ENCODE data around the gene POLD1.
A peak's percentile ranks its signal among the peaks of the same experiment; 100 is the strongest.
"Not testable (repeated sequence)": the region's sequence is repeated elsewhere in the genome, so short reads cannot be mapped to it uniquely, and the experiment has no call there.

Gene POLD1

DNA sequence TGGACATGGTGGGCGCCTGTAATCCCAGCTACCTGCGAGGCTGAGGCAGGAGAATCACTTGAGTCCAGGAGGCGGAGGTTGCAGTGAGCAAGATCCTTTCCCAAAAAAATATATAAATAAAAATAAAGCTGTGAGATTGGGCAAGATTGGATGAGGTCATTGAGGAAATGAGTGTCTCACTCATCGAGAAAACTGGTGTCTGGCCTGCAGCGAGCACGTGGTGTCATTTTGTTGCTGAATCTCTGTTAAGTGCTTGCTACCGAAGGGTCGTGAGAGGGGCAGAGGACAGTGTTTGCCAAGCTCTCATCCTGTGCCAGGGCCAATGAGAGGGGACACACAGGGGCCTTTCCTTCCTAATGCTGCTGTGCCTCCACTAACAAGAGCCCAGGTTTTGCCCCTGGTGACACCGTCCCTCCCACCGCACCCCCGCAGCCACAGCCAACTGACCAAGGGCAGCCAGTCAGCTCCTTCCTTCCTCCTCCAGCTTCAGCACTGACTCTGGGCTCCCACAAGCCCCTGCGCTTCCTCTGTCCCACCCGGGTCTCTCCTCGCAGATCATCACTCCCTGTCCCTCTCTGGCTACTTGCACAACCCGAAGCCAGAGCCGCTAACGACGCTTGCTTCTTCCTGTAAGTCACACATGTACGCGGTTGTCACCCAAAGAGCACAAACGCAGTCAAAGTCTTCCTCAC is 3.2 kb downstream of the POLD1 start:
- Histone ChIP-seq H3K4me2 (ENCODE audit: low read length) (no peak overlapping the region), H2AFZ (ENCODE audit: insufficient read depth, low read length, poor library complexity) (no peak overlapping the region), H3K14ac (ENCODE audit: low read length) (no peak overlapping the region), H3K79me2 (ENCODE audit: control insufficient read depth, insufficient read depth, low read length, poor library complexity) (peaks cover 10% of the 10 kb centered on the region), H3K79me1 (ENCODE audit: low read length) (peaks cover 4% of the 10 kb centered on the region), H3K27ac (ENCODE audit: low read depth, low read length) (no peak overlapping the region), H4K91ac (ENCODE audit: low read depth, low read length) (no peak overlapping the region), H4K12ac (ENCODE audit: low read depth, low read length) (no peak overlapping the region), H2AK5ac (ENCODE audit: low read length) (no peak overlapping the region), H3K9me3 (ENCODE audit: insufficient read depth, low read depth, low read length) (no peaks in the 10 kb centered on the region), H3K36me3 (ENCODE audit: control insufficient read depth in 1 of 2, insufficient read depth in 2 of 2, low read length in 2 of 2) (peaks cover 25 to 30% of the 10 kb centered on the region in 2 experiments), H2BK12ac (ENCODE audit: low read length) (no peak overlapping the region), H3K9ac (ENCODE audit: low read length) (no peak overlapping the region), H4K8ac (ENCODE audit: low read depth, low read length) (no peak overlapping the region), H2BK120ac (ENCODE audit: insufficient read depth, low read length, poor library complexity) (no peak overlapping the region), H3K18ac (ENCODE audit: low read length) (peak overlapping the region; percentile 24), H3K23ac (ENCODE audit: low read length) (no peak overlapping the region), H3K4ac (ENCODE audit: low read depth, low read length) (peak overlapping the region; percentile 15), H3K4me3 (ENCODE audit: low read depth, low read length) (no peak overlapping the region), H2BK5ac (ENCODE audit: low read depth, low read length, poor library complexity) (no peak overlapping the region), H3K4me1 (ENCODE audit: control insufficient read depth in 1 of 2, insufficient read depth in 2 of 2, low read length in 2 of 2) (peaks cover 3 to 12% of the 10 kb centered on the region in 2 experiments), H3K27me3 (ENCODE audit: insufficient read depth, low read length) (no peaks in the 10 kb centered on the region)
- DNase-seq = peak; percentile 24 to 25
- no CpG with 5 or more reads among the region's 21 CpGs for WGBS (ENCODE audit: extremely low coverage, insufficient coverage, insufficient read length)

GRCh38 chr19:50387868-50388245 is 3.7 kb downstream of the POLD1 start:
- H3K4ac ChIP-seq (ENCODE audit: low read depth, low read length) = no peak overlapping the region
- no peak overlapping the region for H3K9ac ChIP-seq (ENCODE audit: low read length)
- no peak overlapping the region for H4K91ac ChIP-seq (ENCODE audit: low read depth, low read length)
- H4K12ac ChIP-seq (ENCODE audit: low read depth, low read length) = no peak overlapping the region
- H3K27ac ChIP-seq (ENCODE audit: low read depth, low read length) = no peak overlapping the region
- no peak overlapping the region for H3K4me3 ChIP-seq (ENCODE audit: low read depth, low read length)
- no peak overlapping the region for H2BK120ac ChIP-seq (ENCODE audit: insufficient read depth, low read length, poor library complexity)
- no peak overlapping the region for H4K8ac ChIP-seq (ENCODE audit: low read depth, low read length)
- no peak for DNase-seq
- no peak overlapping the region for H3K14ac ChIP-seq (ENCODE audit: low read length)
- H3K79me2 ChIP-seq (ENCODE audit: control insufficient read depth, insufficient read depth, low read length, poor library complexity) = peaks cover 10% of the 10 kb centered on the region
- H3K4me2 ChIP-seq (ENCODE audit: low read length) = no peak overlapping the region
- no peaks in the 10 kb centered on the region for H3K9me3 ChIP-seq (ENCODE audit: insufficient read depth, low read depth, low read length)
- no peak overlapping the region for H3K18ac ChIP-seq (ENCODE audit: low read length)
- no peak overlapping the region for H2BK12ac ChIP-seq (ENCODE audit: low read length)
- H2AFZ ChIP-seq (ENCODE audit: insufficient read depth, low read length, poor library complexity) = no peak overlapping the region
- H3K36me3 ChIP-seq (ENCODE audit: control insufficient read depth in 1 of 2, insufficient read depth in 2 of 2, low read length in 2 of 2) = peaks cover 22 to 28% of the 10 kb centered on the region in 2 experiments
- no CpG with 5 or more reads among the region's 8 CpGs for WGBS (ENCODE audit: extremely low coverage, insufficient coverage, insufficient read length)
- no peak overlapping the region for H2AK5ac ChIP-seq (ENCODE audit: low read length)
- peaks cover 4% of the 10 kb centered on the region for H3K79me1 ChIP-seq (ENCODE audit: low read length)
- H2BK5ac ChIP-seq (ENCODE audit: low read depth, low read length, poor library complexity) = no peak overlapping the region
- no peaks in the 10 kb centered on the region for H3K27me3 ChIP-seq (ENCODE audit: insufficient read depth, low read length)
- peaks cover 3 to 12% of the 10 kb centered on the region in 2 experiments for H3K4me1 ChIP-seq (ENCODE audit: control insufficient read depth in 1 of 2, insufficient read depth in 2 of 2, low read length in 2 of 2)
- no peak overlapping the region for H3K23ac ChIP-seq (ENCODE audit: low read length)

DNA sequence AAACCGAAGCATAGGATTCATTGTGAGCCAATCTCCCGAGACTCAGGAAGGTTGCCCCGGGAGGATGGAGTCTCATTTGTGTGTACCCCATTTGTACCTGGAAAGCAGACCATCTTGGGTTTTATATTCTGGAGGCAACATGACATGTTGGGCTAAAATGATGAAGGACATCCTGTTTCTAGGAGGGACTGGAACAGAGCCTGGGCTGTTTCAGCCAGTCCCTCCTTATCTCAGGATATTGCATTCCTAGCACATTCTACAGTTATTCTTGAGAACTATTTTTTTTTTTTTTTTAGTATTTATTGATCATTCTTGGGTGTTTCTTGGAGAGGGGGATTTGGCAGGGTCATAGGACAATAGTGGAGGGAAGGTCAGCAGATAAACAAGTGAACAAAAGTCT is 6.1 kb downstream of the POLD1 start:
- not testable (repeated sequence) for H2AFZ ChIP-seq (ENCODE audit: insufficient read depth, low read length, poor library complexity); H3K4ac ChIP-seq (ENCODE audit: low read depth, low read length); H3K27me3 ChIP-seq (ENCODE audit: insufficient read depth, low read length); H3K23ac ChIP-seq (ENCODE audit: low read length); H3K79me2 ChIP-seq (ENCODE audit: control insufficient read depth, insufficient read depth, low read length, poor library complexity); H3K4me2 ChIP-seq (ENCODE audit: low read length); DNase-seq; H2BK12ac ChIP-seq (ENCODE audit: low read length); H4K91ac ChIP-seq (ENCODE audit: low read depth, low read length); H4K8ac ChIP-seq (ENCODE audit: low read depth, low read length); H3K14ac ChIP-seq (ENCODE audit: low read length); H4K12ac ChIP-seq (ENCODE audit: low read depth, low read length); H2AK5ac ChIP-seq (ENCODE audit: low read length); H2BK5ac ChIP-seq (ENCODE audit: low read depth, low read length, poor library complexity); H3K4me1 ChIP-seq (ENCODE audit: control insufficient read depth in 1 of 2, insufficient read depth in 2 of 2, low read length in 2 of 2); H3K79me1 ChIP-seq (ENCODE audit: low read length); H3K18ac ChIP-seq (ENCODE audit: low read length); H3K9me3 ChIP-seq (ENCODE audit: insufficient read depth, low read depth, low read length); H3K9ac ChIP-seq (ENCODE audit: low read length); H3K27ac ChIP-seq (ENCODE audit: low read depth, low read length); H3K4me3 ChIP-seq (ENCODE audit: low read depth, low read length); H2BK120ac ChIP-seq (ENCODE audit: insufficient read depth, low read length, poor library complexity)
- peaks cover 23 to 33% of the 10 kb centered on the region in 2 experiments for H3K36me3 ChIP-seq (ENCODE audit: control insufficient read depth in 1 of 2, insufficient read depth in 2 of 2, low read length in 2 of 2)
- WGBS (ENCODE audit: extremely low coverage, insufficient coverage, insufficient read length) = no CpG with 5 or more reads among the region's 3 CpGs

DNA sequence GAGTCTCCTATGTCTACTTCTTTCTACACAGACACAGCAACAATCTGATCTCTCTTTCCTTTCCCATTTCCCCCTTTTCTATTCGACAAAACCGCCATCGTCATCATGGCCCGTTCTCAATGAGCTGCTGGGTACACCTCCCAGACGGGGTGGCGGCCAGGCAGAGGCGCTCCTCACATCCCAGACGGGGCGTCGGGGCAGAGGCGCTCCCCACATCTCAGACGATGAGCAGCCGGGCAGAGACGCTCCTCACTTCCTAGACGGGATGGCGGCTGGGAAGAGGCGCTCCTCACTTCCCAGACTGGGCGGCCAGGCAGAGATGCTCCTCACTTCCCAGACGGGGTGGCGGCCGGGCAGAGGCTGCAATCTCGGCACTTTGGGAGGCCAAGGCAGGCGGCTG is 6.8 kb downstream of the POLD1 start:
- DNase-seq; H3K4ac ChIP-seq (ENCODE audit: low read depth, low read length); H3K4me2 ChIP-seq (ENCODE audit: low read length); H3K23ac ChIP-seq (ENCODE audit: low read length); H3K4me1 ChIP-seq (ENCODE audit: control insufficient read depth in 1 of 2, insufficient read depth in 2 of 2, low read length in 2 of 2); H3K27me3 ChIP-seq (ENCODE audit: insufficient read depth, low read length); H2AK5ac ChIP-seq (ENCODE audit: low read length); H3K9ac ChIP-seq (ENCODE audit: low read length); H2BK12ac ChIP-seq (ENCODE audit: low read length); H4K8ac ChIP-seq (ENCODE audit: low read depth, low read length); H3K4me3 ChIP-seq (ENCODE audit: low read depth, low read length); H3K18ac ChIP-seq (ENCODE audit: low read length); H4K12ac ChIP-seq (ENCODE audit: low read depth, low read length); H2BK120ac ChIP-seq (ENCODE audit: insufficient read depth, low read length, poor library complexity); H3K79me1 ChIP-seq (ENCODE audit: low read length); H4K91ac ChIP-seq (ENCODE audit: low read depth, low read length); H3K27ac ChIP-seq (ENCODE audit: low read depth, low read length); H3K79me2 ChIP-seq (ENCODE audit: control insufficient read depth, insufficient read depth, low read length, poor library complexity); H3K9me3 ChIP-seq (ENCODE audit: insufficient read depth, low read depth, low read length); H2AFZ ChIP-seq (ENCODE audit: insufficient read depth, low read length, poor library complexity); H3K14ac ChIP-seq (ENCODE audit: low read length); H2BK5ac ChIP-seq (ENCODE audit: low read depth, low read length, poor library complexity): not testable (repeated sequence)
- peaks cover 23 to 30% of the 10 kb centered on the region in 2 experiments for H3K36me3 ChIP-seq (ENCODE audit: control insufficient read depth in 1 of 2, insufficient read depth in 2 of 2, low read length in 2 of 2)
- no CpG with 5 or more reads among the region's 23 CpGs for WGBS (ENCODE audit: extremely low coverage, insufficient coverage, insufficient read length)

All from trophoblast cell (in vitro differentiated cells and primary cell).